WTC11 (cell line): ENCODE results near the gene ROBO2. TPM values are rescaled to one million over a fixed set of nuclear protein-coding genes. Genes with fewer than 3 reads are reported as not detected.

Source experiments
- ATAC-seq: fragments of 200-7000 bp; cut with Tn5 transposase; 2 replicates; pipeline ENCODE4 v1.10.0; 2021; ENCODE audit warnings: mild to moderate bottlenecking, moderate library complexity
- CTCF ChIA-PET: fragments of 300-600 bp; sonication (Branson Sonifier 250); formaldehyde crosslinking; loops from one replicate; lab custom pipeline; 2021; ENCODE audit warnings: antibody characterized with exemption; lab: Charles Lee
- POLR2A ChIA-PET: fragments of 350-600 bp; sonication (Branson Sonifier 250); formaldehyde crosslinking; loops from one replicate; lab custom pipeline; 2021; ENCODE audit warnings: antibody characterized with exemption; lab: Charles Lee
- DNase-seq: peaks from one replicate; pipeline ENCODE4 v3.0.0; 2021; ENCODE audit warnings: low spot score
- H3K27ac Mint-ChIP-seq: 2 replicates; pipeline ENCODE4 v1.8.0; 2021; ENCODE audit warnings: mixed read lengths
- H3K27me3 Mint-ChIP-seq: 2 replicates; pipeline ENCODE4 v1.8.0; 2021; ENCODE audit warnings: low read depth, mild to moderate bottlenecking, moderate library complexity, mixed read lengths
- H3K36me3 Mint-ChIP-seq: 2 replicates; pipeline ENCODE4 v1.8.0; 2021; ENCODE audit warnings: mixed read lengths
- H3K4me1 Mint-ChIP-seq: 2 replicates; pipeline ENCODE4 v1.8.0; 2022; ENCODE audit warnings: mixed read lengths
- H3K4me3 Mint-ChIP-seq: 2 replicates; pipeline ENCODE4 v1.8.0; 2021; ENCODE audit warnings: mild to moderate bottlenecking, moderate library complexity, mixed read lengths
- H3K9me3 Mint-ChIP-seq: 2 replicates; pipeline ENCODE4 v1.8.0; 2021; ENCODE audit warnings: mixed read lengths
- CBFB ChIP-seq: sonication (generic); formaldehyde crosslinking; IDR thresholded peaks from 2 replicates; pipeline ENCODE4 v1.8.1; 2022; ENCODE audit warnings: mild to moderate bottlenecking, low read depth, missing genetic modification reagents
- CREM ChIP-seq: sonication (generic); formaldehyde crosslinking; IDR thresholded peaks from 2 replicates; pipeline ENCODE4 v1.8.1; 2022; ENCODE audit warnings: mild to moderate bottlenecking, missing genetic modification reagents, moderate library complexity
- FOXK1 ChIP-seq: sonication (generic); formaldehyde crosslinking; IDR thresholded peaks from 2 replicates; pipeline ENCODE4 v1.8.0; 2022; ENCODE audit warnings: mild to moderate bottlenecking, moderate library complexity, missing genetic modification reagents
- GABPB1 ChIP-seq: sonication (generic); formaldehyde crosslinking; IDR thresholded peaks from 2 replicates; pipeline ENCODE4 v1.8.1; 2023; ENCODE audit warnings: mild to moderate bottlenecking, missing genetic modification reagents
- NR3C1 ChIP-seq: sonication (generic); formaldehyde crosslinking; conservative IDR thresholded peaks from 2 replicates; pipeline ENCODE4 v1.8.1; 2023; ENCODE audit warnings: low read depth, mild to moderate bottlenecking, missing genetic modification reagents
- SMAD4 ChIP-seq: sonication (generic); formaldehyde crosslinking; IDR thresholded peaks from 2 replicates; pipeline ENCODE4 v1.8.0; 2022; ENCODE audit warnings: mild to moderate bottlenecking, missing genetic modification reagents
- TCF7 ChIP-seq: sonication (generic); formaldehyde crosslinking; IDR thresholded peaks from 2 replicates; pipeline ENCODE4 v1.8.0; 2022; ENCODE audit warnings: mild to moderate bottlenecking, low read depth, missing genetic modification reagents, moderate library complexity
- TEAD1 ChIP-seq: sonication (generic); formaldehyde crosslinking; IDR thresholded peaks from 2 replicates; pipeline ENCODE4 v1.8.0; 2022; ENCODE audit warnings: mild to moderate bottlenecking, missing genetic modification reagents
- ZBTB21 ChIP-seq: sonication (generic); formaldehyde crosslinking; IDR thresholded peaks from 2 replicates; pipeline ENCODE4 v1.8.1; 2023; ENCODE audit warnings: mild to moderate bottlenecking, missing genetic modification reagents, borderline replicate concordance
- ZNF423 ChIP-seq: fragments of 250-450 bp; sonication (Bioruptor Pico); IDR thresholded peaks from 2 replicates; pipeline ENCODE4 v2.1.2; 2022; ENCODE audit warnings: mild to moderate bottlenecking, moderate library complexity
- ZNF671 ChIP-seq: fragments of 250-450 bp; sonication (Bioruptor Pico); IDR thresholded peaks from 2 replicates; pipeline ENCODE4 v1.8.0; 2021; ENCODE audit warnings: mild to moderate bottlenecking
- total RNA-seq: library from RNA; stranded (reverse); gene quantifications from 3 replicates; pipeline ENCODE4 v1.2.3, GENCODE V29; 2021
- TF ChIP-seq, protein P1 (sequence below): sonication (generic); formaldehyde crosslinking; IDR thresholded peaks from 2 replicates; pipeline ENCODE4 v1.8.1; 2023; ENCODE audit warnings: mild to moderate bottlenecking, missing genetic modification reagents, moderate library complexity
- TF ChIP-seq, protein P2 (sequence below): fragments of 250-450 bp; sonication (Bioruptor Pico); IDR thresholded peaks from 2 replicates; pipeline ENCODE4 v1.9.0; 2021; ENCODE audit warnings: mild to moderate bottlenecking, borderline replicate concordance
- TF ChIP-seq, protein P3 (sequence below): sonication (generic); formaldehyde crosslinking; IDR thresholded peaks from 2 replicates; pipeline ENCODE4 v1.8.0; 2023; ENCODE audit warnings: missing genetic modification reagents
- TF ChIP-seq, protein P4 (sequence below): sonication (generic); formaldehyde crosslinking; IDR thresholded peaks from 2 replicates; pipeline ENCODE4 v1.8.1; 2023; ENCODE audit warnings: mild to moderate bottlenecking, missing genetic modification reagents, moderate library complexity

Gene ROBO2
- total RNA-seq, 1 experiment from 2014 or later = 11.7 TPM

DNA sequence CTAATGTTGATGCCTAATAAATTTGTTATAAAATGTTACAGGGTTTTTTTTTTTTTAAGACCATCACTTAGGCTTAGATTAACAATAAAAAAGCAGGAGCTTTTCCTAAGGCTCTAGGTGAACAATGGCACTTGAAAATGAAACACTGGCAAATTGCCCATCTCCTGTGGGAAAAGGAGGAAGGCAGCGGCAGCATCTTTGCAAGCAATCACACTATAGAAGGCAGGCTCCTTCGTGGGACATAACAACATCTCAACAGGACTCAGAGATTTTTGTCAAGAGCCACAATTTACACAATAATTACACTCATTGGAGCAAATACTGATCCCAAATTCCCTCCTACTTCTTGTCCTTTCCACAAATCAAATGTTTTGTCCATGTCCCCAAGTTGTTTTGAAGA is 646.7 kb downstream of the ROBO2 start (continued):
- TF ChIP-seq ZBTB21 (CRISPR knock-in tag) = no peak
- no peak for TF ChIP-seq TCF7 (CRISPR knock-in tag)
- TF ChIP-seq GABPB1 (CRISPR knock-in tag) = no peak

DNA sequence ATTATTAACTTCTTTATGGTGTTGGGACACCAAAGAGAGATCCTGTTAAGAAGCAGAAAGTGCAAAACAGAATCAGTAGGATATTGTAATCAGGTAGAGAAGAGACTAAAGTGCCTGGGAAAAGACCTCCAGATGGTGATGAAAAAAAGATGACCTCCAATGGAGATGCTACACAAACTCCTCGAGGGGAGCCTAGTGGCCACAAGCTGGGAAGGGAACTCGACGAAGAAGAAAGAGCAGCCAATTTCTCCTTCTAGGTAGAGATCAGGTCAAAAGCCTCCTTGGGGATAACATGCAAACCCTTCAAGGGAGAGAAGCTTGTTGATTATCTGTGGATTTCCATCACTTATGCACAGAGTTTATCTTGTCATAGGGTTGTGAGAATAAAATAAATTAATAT is 647.6 kb downstream of the ROBO2 start:
- Mint-ChIP-seq H3K4me1 (peaks cover 53% of the 10 kb centered on the region), H3K27ac (peak overlapping the region; percentile 39), H3K4me3 (no peak overlapping the region), H3K27me3 (no peaks in the 10 kb centered on the region), H3K9me3 (peaks cover 19% of the 10 kb centered on the region), H3K36me3 (peaks cover 13% of the 10 kb centered on the region)
- ChIA-PET POLR2A (no interaction called here), CTCF (interaction anchor here (1.1 to 2.2 kb wide), 2 partner anchors 147 to 340 kb away, joined by 3 to 8 read pairs; no protein-coding TSS in a partner anchor)
- TF ChIP-seq NR3C1 (CRISPR knock-in tag) = no peak
- peak; percentile 76 for TF ChIP-seq ZNF423 (CRISPR knock-in tag)
- DNase-seq = no peak
- no peak; the same call in 1 of the 2 replicates for ATAC-seq

DNA sequence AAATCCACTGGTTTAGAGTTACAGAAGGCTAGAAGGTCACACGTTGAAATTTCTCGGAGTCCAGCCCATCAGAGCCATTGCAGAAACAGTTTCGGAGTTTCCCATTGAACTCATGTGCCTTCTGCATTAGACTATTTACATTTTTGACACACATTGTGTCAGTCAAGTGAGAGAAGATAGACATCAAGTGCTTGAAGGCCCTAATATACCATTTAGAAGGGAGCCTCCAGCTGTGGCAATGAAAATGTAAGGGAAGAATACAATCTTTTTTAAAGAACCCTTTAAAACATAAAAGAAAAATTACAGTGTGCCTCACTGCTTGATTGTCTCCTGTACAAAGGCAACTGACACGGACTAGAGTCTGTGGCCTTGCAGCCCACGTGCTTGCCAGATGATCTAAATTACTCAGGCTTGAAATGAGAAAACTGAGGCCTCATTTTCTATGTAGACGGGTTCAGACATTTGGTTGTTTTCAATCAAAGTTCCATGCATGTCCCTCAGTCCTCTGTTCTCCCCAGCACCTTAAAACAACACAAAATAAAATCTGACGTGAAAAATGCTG is 650.5 kb downstream of the ROBO2 start:
- ChIA-PET POLR2A (no interaction called here), CTCF (no interaction called here)
- peaks cover 50% of the 10 kb centered on the region for H3K4me1 Mint-ChIP-seq

DNA sequence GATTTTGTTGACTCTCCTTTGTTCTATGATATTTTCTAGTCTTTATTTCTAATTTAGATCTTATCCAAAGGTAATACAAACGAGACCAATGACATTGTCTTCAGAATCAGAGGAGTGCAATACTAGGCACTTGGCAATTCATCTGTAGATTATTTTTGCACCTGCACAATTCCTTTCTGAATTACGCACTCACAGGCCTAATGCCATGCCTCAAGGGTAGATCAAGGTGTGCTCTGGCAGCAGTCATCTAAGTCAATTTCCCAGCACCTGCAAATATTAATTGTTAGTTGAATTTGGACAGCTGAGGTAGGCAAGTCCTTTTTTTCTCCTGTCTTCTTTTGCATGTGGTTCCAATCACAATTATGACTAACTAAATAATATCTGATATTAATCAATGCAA is 653.2 kb downstream of the ROBO2 start:
- Mint-ChIP-seq H3K4me1 (peaks cover 27% of the 10 kb centered on the region), H3K36me3 (peaks cover 3% of the 10 kb centered on the region; the same call in 1 of the 2 replicates), H3K27ac (no peak overlapping the region), H3K27me3 (no peaks in the 10 kb centered on the region), H3K9me3 (peaks cover 20% of the 10 kb centered on the region), H3K4me3 (no peak overlapping the region)
- ATAC-seq (no peak), DNase-seq (no peak)
- ChIA-PET CTCF (no interaction called here), POLR2A (no interaction called here)
- no peak for TF ChIP-seq CBFB (CRISPR knock-in tag)
- TF ChIP-seq ZNF671 (CRISPR knock-in tag) = no peak
- TF ChIP-seq, protein P1, sequence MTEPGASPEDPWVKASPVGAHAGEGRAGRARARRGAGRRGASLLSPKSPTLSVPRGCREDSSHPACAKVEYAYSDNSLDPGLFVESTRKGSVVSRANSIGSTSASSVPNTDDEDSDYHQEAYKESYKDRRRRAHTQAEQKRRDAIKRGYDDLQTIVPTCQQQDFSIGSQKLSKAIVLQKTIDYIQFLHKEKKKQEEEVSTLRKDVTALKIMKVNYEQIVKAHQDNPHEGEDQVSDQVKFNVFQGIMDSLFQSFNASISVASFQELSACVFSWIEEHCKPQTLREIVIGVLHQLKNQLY (CRISPR knock-in tag) = no peak
- TF ChIP-seq, protein P2, sequence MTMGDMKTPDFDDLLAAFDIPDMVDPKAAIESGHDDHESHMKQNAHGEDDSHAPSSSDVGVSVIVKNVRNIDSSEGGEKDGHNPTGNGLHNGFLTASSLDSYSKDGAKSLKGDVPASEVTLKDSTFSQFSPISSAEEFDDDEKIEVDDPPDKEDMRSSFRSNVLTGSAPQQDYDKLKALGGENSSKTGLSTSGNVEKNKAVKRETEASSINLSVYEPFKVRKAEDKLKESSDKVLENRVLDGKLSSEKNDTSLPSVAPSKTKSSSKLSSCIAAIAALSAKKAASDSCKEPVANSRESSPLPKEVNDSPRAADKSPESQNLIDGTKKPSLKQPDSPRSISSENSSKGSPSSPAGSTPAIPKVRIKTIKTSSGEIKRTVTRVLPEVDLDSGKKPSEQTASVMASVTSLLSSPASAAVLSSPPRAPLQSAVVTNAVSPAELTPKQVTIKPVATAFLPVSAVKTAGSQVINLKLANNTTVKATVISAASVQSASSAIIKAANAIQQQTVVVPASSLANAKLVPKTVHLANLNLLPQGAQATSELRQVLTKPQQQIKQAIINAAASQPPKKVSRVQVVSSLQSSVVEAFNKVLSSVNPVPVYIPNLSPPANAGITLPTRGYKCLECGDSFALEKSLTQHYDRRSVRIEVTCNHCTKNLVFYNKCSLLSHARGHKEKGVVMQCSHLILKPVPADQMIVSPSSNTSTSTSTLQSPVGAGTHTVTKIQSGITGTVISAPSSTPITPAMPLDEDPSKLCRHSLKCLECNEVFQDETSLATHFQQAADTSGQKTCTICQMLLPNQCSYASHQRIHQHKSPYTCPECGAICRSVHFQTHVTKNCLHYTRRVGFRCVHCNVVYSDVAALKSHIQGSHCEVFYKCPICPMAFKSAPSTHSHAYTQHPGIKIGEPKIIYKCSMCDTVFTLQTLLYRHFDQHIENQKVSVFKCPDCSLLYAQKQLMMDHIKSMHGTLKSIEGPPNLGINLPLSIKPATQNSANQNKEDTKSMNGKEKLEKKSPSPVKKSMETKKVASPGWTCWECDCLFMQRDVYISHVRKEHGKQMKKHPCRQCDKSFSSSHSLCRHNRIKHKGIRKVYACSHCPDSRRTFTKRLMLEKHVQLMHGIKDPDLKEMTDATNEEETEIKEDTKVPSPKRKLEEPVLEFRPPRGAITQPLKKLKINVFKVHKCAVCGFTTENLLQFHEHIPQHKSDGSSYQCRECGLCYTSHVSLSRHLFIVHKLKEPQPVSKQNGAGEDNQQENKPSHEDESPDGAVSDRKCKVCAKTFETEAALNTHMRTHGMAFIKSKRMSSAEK (CRISPR knock-in tag) = no peak
- no peak for TF ChIP-seq FOXK1 (CRISPR knock-in tag)
- no peak for TF ChIP-seq SMAD4 (CRISPR knock-in tag)
- TF ChIP-seq, protein P3, sequence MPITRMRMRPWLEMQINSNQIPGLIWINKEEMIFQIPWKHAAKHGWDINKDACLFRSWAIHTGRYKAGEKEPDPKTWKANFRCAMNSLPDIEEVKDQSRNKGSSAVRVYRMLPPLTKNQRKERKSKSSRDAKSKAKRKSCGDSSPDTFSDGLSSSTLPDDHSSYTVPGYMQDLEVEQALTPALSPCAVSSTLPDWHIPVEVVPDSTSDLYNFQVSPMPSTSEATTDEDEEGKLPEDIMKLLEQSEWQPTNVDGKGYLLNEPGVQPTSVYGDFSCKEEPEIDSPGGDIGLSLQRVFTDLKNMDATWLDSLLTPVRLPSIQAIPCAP (CRISPR knock-in tag) = no peak
- TF ChIP-seq NR3C1 (CRISPR knock-in tag) = no peak
- TF ChIP-seq CREM (CRISPR knock-in tag) = no peak
- TF ChIP-seq, protein P4, sequence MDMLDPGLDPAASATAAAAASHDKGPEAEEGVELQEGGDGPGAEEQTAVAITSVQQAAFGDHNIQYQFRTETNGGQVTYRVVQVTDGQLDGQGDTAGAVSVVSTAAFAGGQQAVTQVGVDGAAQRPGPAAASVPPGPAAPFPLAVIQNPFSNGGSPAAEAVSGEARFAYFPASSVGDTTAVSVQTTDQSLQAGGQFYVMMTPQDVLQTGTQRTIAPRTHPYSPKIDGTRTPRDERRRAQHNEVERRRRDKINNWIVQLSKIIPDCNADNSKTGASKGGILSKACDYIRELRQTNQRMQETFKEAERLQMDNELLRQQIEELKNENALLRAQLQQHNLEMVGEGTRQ = no peak

More for the DNA sequence above, 650.5 kb downstream of the ROBO2 start:
- H3K4me3 Mint-ChIP-seq = no peak overlapping the region
- no peak for ATAC-seq
- H3K9me3 Mint-ChIP-seq = peaks cover 8% of the 10 kb centered on the region
- TF ChIP-seq TEAD1 = no peak
- H3K27me3 Mint-ChIP-seq = no peaks in the 10 kb centered on the region
- no peaks in the 10 kb centered on the region for H3K36me3 Mint-ChIP-seq
- no peak for DNase-seq
- H3K27ac Mint-ChIP-seq = no peak overlapping the region
